Ascending aorta (tissue), 2 donors: ENCODE data around the gene FOSB. TPM values are rescaled to one million over a fixed set of nuclear protein-coding genes. Genes with fewer than 3 reads are reported as not detected.

Source experiments
- DNase-seq, 2 donors: peaks; one replicate each; pipeline ENCODE4 v3.0.0-alpha.2; 2019; ENCODE audit warnings: low spot score in 2 of 2
- H3K27ac ChIP-seq, 2 donors: fragments of 200-600 bp; sonication (generic); one replicate each; pipeline ENCODE4 v1.5.1; 2016 to 2017; ENCODE audit warnings: mild to moderate bottlenecking in 1 of 2
- H3K27me3 ChIP-seq: fragments of 200-600 bp; sonication (generic); one replicate; pipeline ENCODE4 v1.5.1; 2017
- H3K36me3 ChIP-seq, 2 donors: fragments of 200-600 bp; sonication (generic); one replicate each; pipeline ENCODE4 v1.5.1; 2016
- H3K4me1 ChIP-seq, 2 donors: fragments of 200-600 bp; sonication (generic); one replicate each; pipeline ENCODE4 v1.5.1; 2016 to 2017; ENCODE audit warnings: mild to moderate bottlenecking in 1 of 2
- H3K4me3 ChIP-seq, 2 donors: fragments of 200-600 bp; sonication (generic); one replicate each; pipeline ENCODE4 v1.5.1; 2016 to 2017; ENCODE audit warnings: mild to moderate bottlenecking in 1 of 2
- H3K9me3 ChIP-seq, 2 donors: fragments of 200-600 bp; sonication (generic); one replicate each; pipeline ENCODE4 v1.5.1; 2016
- intact Hi-C: fragments of 100-400 bp; cut with DNase I; formaldehyde crosslinking; loops from one replicate; pipeline ENCODE4 v1.15.1; 2023
- total RNA-seq: library from RNA; depleted of rRNA; stranded (reverse); fragments of >200 nt; gene quantifications from one replicate; pipeline ENCODE4 v1.1.0, GENCODE V29; 2016
- TF ChIP-seq, protein P1 (sequence below), 3 experiments: fragments of 200-600 bp in 2 of 3; fragments of 450-650 bp in 1 of 3; sonication (generic) in 2 of 3; IDR thresholded peaks; one replicate each; pipeline ENCODE4 v1.5.1; 2016 to 2019; ENCODE audit warnings: antibody characterized with exemption in 3 of 3, mild to moderate bottlenecking in 1 of 3, moderate library complexity in 1 of 3

The FOSB gene
- total RNA-seq, 1 donor from 2014 or later, result 511 TPM

DNA sequence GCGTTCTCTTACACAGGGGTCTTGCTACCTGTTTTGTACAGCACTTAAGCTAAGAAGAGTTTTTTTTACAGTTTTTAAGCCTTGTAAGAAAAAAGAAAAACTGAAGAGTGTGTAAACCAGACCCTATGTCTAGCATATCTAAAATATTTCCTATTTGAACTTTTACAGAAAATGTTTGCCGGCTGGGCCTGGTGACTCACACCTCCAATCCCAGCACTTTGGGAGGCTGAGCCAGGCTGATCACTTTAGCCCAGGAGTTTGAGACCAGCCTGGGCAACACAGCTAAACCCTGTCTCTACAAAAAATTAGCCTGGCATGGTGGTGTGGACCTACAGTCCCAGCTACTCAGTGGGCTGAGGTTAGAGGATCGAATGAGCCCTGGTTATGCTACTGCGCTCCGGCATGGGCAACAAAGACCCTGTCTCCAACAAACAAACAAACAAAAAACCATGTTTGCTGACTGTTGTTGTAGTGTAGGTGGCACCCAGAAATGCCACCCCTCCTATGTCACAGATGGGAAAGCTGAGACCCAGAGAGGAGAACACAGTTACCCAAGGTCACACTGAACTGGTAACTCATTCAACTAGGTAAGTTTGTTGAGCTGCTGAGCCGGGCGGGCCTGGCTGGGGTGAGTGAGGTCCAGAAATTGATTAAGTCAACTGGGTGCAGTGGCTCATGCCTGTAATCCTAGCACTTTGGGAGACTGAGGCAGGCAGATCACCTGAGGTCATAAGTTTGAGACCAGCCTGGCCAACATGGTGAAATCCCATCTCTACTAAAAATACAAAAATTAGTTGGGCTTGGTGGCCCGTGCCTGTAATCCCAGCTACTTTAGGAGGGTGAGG, 37.6 kb downstream of the FOSB start:
- H3K4me3 ChIP-seq, result no peak overlapping the region
- no peaks in the 10 kb centered on the region for H3K36me3 ChIP-seq
- DNase-seq, result no peak
- H3K4me1 ChIP-seq, result peaks cover 2 to 5% of the 10 kb centered on the region in 2 donors
- H3K9me3 ChIP-seq, result no peaks in the 10 kb centered on the region
- intact Hi-C loops, result loop anchor here (5.0 to 10.0 kb wide), 4 partner anchors 77 to 251 kb away; partner anchors contain the start of genes MARK4, OPA3, QPCTL and SNRPD2
- no peaks in the 10 kb centered on the region for H3K27me3 ChIP-seq
- TF ChIP-seq, protein P1, sequence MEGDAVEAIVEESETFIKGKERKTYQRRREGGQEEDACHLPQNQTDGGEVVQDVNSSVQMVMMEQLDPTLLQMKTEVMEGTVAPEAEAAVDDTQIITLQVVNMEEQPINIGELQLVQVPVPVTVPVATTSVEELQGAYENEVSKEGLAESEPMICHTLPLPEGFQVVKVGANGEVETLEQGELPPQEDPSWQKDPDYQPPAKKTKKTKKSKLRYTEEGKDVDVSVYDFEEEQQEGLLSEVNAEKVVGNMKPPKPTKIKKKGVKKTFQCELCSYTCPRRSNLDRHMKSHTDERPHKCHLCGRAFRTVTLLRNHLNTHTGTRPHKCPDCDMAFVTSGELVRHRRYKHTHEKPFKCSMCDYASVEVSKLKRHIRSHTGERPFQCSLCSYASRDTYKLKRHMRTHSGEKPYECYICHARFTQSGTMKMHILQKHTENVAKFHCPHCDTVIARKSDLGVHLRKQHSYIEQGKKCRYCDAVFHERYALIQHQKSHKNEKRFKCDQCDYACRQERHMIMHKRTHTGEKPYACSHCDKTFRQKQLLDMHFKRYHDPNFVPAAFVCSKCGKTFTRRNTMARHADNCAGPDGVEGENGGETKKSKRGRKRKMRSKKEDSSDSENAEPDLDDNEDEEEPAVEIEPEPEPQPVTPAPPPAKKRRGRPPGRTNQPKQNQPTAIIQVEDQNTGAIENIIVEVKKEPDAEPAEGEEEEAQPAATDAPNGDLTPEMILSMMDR (IDR thresholded peaks at IDR 0.05), result no peak
- H3K27ac ChIP-seq, result peak overlapping the region; percentile 90 to 96

DNA sequence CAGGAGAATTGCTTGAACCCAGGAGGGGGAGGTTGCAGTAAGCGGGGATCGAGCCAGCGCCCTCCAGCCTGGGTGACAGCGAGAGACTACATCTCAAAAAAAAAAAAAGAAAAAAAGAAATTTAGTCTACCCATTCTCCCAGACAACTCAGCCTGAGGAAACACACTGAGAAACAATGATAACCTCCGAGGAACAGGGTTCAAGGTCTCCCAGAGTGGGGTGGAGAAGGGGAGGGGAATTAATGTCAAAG, 38.1 kb downstream of the FOSB start:
- no peaks in the 10 kb centered on the region for H3K27me3 ChIP-seq
- TF ChIP-seq, protein P1 (IDR thresholded peaks at IDR 0.05), result no peak
- H3K4me1 ChIP-seq, result peaks cover 2 to 9% of the 10 kb centered on the region in 2 donors
- intact Hi-C loops, result loop anchor here (2.0 to 10.0 kb wide), 5 partner anchors 76 to 505 kb away; partner anchors contain the start of genes MARK4, OPA3, QPCTL and RELB
- peak overlapping the region in 1 of 2 donors; percentile 97 for H3K4me3 ChIP-seq
- no peaks in the 10 kb centered on the region for H3K9me3 ChIP-seq
- H3K36me3 ChIP-seq, result no peaks in the 10 kb centered on the region
- peak overlapping the region; percentile 90 to 96 for H3K27ac ChIP-seq
- no peak for DNase-seq

DNA sequence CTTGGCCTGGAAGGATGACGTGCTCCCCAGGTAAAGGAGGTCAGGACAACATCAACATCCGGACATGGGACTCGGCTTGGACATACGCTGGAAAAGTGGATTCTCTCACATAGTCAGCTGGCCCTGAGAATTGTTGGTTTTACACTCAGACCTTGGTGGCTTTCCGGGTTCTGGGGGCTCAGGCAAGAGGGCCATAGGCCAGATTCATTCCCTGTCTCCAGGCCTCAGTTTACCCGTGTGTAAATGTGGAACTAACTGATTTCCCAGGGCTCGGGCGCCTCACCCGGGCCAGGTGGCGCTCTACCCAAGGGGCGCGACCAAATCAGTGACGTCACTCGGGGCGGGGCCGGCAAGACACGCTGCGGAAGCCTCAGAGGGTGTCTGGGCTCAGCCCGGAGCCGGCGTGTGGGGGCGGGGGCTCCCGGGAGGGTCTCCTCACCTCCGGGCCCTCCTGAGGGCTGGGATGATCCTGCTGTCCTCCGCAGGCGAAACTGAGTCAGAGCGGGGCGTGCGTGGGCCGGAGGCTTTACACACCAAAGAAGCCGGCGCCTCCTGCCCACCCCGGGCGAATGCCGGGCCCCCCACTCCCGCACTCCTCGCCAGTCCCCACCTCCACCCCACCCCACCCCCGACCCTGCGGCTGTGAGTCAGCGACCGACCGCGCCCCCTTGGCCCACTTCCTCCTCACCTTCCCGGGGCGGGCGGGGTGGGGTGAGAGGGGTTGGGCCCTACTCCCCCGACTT, 38.6 kb downstream of the FOSB start:
- no peaks in the 10 kb centered on the region for H3K27me3 ChIP-seq
- peak overlapping the region; percentile 97 to 99 for H3K4me3 ChIP-seq
- intact Hi-C loops, result loop anchor here (2.0 to 10.0 kb wide), 5 partner anchors 76 to 506 kb away; partner anchors contain the start of genes MARK4, OPA3, QPCTL and RELB
- peaks cover 2 to 9% of the 10 kb centered on the region in 2 donors for H3K4me1 ChIP-seq
- DNase-seq, result peak; percentile 73 to 94
- no peaks in the 10 kb centered on the region for H3K9me3 ChIP-seq
- TF ChIP-seq, protein P1 (IDR thresholded peaks at IDR 0.05), result peak in 2 of 3 experiments; percentile 29 to 46
- peak overlapping the region; percentile 90 to 96 for H3K27ac ChIP-seq
- no peaks in the 10 kb centered on the region for H3K36me3 ChIP-seq

DNA sequence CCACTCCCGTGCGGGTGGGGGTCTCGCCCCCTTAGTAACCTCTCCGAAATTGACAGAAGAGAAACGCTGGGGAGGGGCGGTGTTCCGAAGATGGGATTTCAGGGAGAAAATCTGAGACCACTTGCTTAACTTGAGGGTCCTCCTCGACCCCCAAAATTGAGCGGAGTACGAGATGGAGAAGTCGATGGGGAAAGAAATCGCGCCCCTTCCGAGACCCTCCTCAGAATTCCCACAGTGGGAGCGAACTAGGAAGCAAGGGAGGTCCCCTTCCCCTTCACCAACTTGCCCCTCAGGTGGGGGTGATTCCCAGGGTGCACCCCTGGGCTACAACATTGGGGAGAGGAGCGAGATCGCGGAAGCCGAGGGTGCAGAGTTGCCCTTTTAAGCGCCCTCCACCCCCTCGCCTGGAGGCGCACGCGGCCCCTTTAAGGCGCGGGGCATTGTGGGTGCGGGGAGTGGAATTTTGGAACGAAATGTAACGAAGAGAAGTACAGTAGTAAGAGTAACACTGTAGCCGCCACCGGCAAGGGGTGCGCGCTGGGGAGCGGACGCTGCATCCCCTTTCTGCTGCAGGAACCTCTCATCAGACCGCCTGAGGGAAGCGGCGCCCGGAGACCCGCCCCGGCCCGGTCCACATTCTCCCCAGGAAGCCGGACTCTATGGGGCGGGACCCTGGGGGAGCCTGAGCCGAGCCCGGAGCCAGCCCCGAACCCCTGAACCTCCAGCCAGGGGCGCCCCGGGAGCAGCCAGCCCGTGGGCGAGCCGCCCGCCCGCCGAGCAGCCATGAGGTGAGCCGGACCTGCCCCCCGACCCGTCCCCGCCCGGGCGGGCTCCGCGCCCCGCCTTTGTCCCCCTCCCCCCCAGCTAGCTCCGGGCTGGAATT, 39.4 kb downstream of the FOSB start, which contains the start of gene VASP:
Gene VASP, plus strand, starts transcription at position 491 of the 883 bp plus-strand sequence. Its CDS starts 293 bp downstream, at position 784.
- Histone ChIP-seq H3K9me3 (no peaks in the 10 kb centered on the region), H3K4me1 (peaks cover 2 to 12% of the 10 kb centered on the region in 2 donors), H3K27me3 (no peaks in the 10 kb centered on the region), H3K36me3 (no peaks in the 10 kb centered on the region), H3K27ac (peak within 1 kb of the TSS; percentile 90 to 96), H3K4me3 (peak within 1 kb of the TSS; percentile 97 to 99)
- TF ChIP-seq, protein P1 (IDR thresholded peaks at IDR 0.05), result no peak
- intact Hi-C loops, result loop anchor here (2.0 to 10.0 kb wide), 5 partner anchors 75 to 506 kb away; partner anchors contain the start of genes MARK4, OPA3, QPCTL and RELB
- peak; percentile 74 to 93 for DNase-seq
